WTC11 (cell line): ENCODE measurements around the gene TLR10.

Source experiments
- MXD4 ChIP-seq: fragments of 250-450 bp; sonication (Bioruptor Pico); IDR thresholded peaks from 2 replicates; pipeline ENCODE4 v1.8.0; 2021; ENCODE audit warnings: mild to moderate bottlenecking, moderate library complexity, borderline replicate concordance
- ZNF416 ChIP-seq: fragments of 250-450 bp; sonication (Bioruptor Pico); IDR thresholded peaks from 2 replicates; pipeline ENCODE4 v1.9.0; 2021; ENCODE audit warnings: mild to moderate bottlenecking, inconsistent platforms
- TF ChIP-seq, protein P1 (sequence below): fragments of 200-600 bp; IDR thresholded peaks from 2 replicates; pipeline ENCODE4 v1.8.0; 2022; ENCODE audit warnings: antibody characterized with exemption

DNA sequence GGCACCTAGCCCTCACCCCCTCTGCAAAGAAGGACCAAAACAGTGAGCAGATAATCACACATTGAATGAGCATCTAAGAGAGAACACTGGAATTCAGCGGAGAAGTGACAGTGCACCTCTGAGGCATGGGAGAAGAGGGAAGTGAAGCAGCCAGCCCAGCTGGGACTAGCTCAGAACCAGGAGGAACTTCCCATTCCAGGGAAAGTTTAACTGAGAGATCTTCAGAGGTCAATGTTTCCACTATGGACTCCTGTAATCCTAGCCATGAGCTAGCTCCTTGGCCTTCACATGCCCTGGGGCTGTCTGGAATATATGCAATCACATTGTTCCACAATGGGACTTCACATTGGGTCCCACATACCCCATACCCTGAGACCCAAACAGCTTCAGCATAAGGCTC is 49.4 kb upstream of the TLR10 start:
- TF ChIP-seq MXD4 (no peak), ZNF416 (CRISPR knock-in tag) (no peak)
- TF ChIP-seq, protein P1, sequence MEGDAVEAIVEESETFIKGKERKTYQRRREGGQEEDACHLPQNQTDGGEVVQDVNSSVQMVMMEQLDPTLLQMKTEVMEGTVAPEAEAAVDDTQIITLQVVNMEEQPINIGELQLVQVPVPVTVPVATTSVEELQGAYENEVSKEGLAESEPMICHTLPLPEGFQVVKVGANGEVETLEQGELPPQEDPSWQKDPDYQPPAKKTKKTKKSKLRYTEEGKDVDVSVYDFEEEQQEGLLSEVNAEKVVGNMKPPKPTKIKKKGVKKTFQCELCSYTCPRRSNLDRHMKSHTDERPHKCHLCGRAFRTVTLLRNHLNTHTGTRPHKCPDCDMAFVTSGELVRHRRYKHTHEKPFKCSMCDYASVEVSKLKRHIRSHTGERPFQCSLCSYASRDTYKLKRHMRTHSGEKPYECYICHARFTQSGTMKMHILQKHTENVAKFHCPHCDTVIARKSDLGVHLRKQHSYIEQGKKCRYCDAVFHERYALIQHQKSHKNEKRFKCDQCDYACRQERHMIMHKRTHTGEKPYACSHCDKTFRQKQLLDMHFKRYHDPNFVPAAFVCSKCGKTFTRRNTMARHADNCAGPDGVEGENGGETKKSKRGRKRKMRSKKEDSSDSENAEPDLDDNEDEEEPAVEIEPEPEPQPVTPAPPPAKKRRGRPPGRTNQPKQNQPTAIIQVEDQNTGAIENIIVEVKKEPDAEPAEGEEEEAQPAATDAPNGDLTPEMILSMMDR, result no peak
